GM18519 (cell line): ENCODE measurements around the gene NDUFB10.

Source experiments
- ATAC-seq: cut with Tn5 transposase; IDR thresholded peaks from one replicate; pipeline ENCODE4 v1.9.1; 2021; ENCODE audit warnings: mild to moderate bottlenecking, moderate library complexity; ENCODE audit not compliant: unreplicated experiment, low FRiP score

Gene NDUFB10

DNA sequence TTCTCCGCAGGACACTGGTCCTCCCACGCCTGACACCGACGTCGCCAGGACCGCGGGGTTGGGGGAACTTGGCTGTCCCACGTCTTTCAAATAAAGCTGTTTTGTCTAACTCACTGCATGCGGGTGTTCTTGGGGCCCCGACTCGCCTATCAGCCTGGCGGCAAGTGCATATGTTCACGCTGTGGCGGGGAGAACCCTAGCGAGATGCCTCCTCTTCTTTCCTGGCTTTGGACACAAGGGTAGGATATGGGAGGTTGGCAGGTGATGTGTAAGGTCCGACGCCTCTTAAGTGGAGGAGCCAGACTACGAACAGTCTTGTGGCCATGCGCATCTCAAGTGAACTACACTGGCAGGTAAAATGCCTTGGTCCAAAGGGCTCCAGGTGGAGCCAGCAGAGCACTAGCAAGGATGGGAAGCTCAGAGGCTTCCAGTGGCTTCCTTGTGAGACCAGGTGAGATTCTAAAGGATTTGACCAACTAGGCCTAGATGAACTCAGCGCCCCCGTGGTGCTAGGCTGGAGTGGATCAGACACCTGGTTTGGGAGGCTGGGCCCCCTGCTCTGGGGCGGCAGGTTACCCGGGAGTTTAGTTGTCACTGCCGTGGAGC is 6.2 kb downstream of the NDUFB10 start:
- no peak for ATAC-seq

- ATAC-seq: no peak
Observed at GRCh38 chr16:1966460-1966859, 7.1 kb downstream of the NDUFB10 start, which contains the start of gene RNF151. Gene RNF151 (plus strand): TSS chr16:1966856. CDS start chr16:1966882, 26 bp downstream.

- no peak for ATAC-seq
Observed at GRCh38 chr16:1968146-1968953, 9.0 kb downstream of the NDUFB10 start.

GRCh38 chr16:1971796-1972489 is 12.6 kb downstream of the NDUFB10 start, which contains the start of gene TBL3:
Gene TBL3 (plus strand): TSS chr16:1972053. CDS start chr16:1972165, 112 bp downstream.
- peak; percentile 54 for ATAC-seq

- ATAC-seq: no peak
Observed at GRCh38 chr16:1972490-1972877, 13.1 kb downstream of the NDUFB10 start.

DNA sequence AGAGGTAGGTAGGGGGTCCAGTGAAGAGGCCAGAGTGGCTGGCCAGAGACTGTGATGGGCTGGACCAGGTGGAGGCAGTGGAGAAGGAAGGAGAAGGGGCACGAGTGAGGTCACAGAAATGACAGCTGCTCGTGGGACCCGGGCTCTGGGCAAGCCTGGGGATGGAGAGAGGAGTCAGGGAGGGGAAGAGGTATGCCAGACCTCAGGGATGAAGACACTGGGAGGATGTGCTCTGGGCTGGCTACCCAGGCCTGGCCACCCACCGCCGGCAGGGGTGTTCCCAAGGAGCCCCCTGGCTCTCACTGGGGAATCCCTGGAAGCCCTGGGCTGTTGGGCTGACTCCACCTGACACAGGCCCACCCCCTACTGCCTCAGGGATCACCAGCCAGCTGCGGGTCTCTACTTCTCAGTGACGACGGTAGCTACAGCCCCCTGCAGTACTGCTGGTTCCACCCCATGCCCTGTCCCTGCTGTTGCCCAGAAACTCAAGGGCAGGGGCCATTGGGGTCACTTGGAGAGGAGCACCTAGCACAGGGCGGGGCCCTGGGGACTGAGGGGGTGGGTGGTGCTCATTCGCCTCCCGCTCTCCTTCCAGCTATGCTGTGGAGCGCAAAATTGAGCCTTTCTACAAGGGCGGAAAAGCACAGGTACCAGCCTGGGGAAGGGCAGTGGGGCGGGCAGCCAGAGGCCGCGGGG is 14.3 kb downstream of the NDUFB10 start:
- no peak for ATAC-seq

DNA sequence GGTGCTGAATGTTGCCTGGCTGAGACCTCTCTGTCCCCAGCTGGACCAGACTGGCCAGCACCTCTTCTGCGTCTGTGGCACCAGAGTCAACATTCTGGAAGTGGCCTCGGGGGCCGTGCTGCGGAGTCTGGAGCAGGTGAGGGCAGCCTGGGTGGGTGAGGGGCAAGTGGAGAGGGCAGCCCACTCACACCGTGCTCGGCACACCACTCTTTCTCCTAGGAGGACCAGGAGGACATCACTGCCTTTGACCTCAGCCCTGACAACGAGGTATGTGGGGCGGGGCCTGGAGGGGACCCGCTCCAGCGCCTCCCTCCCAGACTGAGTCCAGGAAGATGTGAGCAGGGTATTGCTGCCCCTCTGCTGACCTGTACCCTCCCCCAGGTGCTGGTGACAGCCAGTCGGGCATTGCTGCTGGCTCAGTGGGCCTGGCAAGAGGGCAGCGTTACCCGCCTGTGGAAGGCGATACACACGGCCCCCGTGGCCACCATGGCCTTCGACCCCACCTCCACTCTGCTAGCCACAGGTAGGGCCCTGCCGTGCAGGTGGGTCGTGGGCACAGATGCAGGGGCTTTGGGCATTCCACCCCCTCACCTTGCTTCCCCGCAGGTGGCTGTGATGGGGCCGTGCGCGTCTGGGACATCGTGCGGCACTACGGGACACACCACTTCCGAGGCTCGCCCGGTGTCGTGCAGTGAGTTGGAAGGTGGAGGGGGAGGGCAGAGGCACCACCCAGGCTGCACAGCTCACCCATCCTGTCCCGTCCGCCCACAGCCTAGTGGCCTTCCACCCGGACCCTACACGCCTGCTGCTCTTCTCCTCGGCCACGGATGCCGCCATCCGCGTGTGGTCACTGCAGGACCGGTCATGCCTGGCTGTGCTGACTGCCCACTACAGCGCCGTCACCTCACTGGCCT is 15.1 kb downstream of the NDUFB10 start:
- no peak for ATAC-seq

DNA sequence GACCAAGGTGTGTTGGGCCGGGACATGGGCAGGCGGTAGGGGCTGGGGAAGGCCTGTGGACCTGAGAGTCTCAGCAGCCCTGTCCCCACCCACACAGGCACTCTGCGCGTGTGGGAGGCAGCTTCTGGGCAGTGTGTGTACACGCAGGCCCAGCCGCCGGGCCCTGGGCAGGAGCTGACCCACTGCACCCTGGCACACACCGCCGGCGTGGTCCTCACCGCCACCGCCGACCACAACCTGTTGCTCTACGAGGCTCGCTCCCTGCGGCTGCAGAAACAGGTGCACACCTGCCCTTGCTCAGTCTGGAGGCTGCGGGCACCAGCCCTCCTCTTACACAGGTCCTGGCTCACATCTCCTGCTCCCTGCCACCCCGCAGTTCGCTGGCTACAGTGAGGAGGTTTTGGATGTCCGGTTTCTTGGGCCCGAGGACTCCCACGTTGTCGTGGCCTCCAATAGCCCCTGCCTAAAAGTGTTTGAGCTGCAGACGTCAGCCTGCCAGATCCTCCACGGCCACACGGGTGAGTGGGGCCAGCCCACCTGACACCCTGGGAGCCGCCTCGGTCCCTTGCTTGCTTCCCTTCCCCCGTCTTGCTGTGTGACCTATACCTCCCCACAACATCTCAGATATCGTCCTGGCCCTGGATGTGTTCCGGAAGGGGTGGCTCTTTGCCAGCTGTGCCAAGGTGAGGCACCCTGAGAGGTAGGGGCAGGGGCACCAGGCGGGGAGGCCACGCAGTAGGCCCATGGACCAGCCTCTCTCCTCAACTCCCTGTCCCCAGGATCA is 16.3 kb downstream of the NDUFB10 start:
- no peak for ATAC-seq

DNA sequence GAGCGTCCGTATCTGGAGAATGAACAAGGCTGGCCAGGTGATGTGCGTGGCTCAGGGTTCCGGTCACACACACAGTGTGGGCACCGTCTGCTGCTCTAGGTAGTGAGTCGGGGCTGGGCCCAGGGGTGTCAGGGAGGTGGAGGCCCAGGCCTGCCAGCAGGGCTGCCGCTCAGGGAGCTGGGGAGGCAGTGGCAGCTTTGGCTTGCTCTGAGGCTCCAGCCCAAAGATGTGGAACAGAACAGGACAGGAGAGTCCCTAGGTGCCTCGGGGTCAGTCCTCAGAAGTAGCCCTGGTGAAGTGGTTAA is 16.8 kb downstream of the NDUFB10 start:
- no peak for ATAC-seq

- ATAC-seq: no peak
Observed at GRCh38 chr16:1976951-1977874, 17.9 kb downstream of the NDUFB10 start.

- ATAC-seq: no peak
Observed at GRCh38 chr16:1977875-1978268, 18.5 kb downstream of the NDUFB10 start.

- no peak for ATAC-seq
Observed at GRCh38 chr16:1978476-1979120, 19.3 kb downstream of the NDUFB10 start.

DNA sequence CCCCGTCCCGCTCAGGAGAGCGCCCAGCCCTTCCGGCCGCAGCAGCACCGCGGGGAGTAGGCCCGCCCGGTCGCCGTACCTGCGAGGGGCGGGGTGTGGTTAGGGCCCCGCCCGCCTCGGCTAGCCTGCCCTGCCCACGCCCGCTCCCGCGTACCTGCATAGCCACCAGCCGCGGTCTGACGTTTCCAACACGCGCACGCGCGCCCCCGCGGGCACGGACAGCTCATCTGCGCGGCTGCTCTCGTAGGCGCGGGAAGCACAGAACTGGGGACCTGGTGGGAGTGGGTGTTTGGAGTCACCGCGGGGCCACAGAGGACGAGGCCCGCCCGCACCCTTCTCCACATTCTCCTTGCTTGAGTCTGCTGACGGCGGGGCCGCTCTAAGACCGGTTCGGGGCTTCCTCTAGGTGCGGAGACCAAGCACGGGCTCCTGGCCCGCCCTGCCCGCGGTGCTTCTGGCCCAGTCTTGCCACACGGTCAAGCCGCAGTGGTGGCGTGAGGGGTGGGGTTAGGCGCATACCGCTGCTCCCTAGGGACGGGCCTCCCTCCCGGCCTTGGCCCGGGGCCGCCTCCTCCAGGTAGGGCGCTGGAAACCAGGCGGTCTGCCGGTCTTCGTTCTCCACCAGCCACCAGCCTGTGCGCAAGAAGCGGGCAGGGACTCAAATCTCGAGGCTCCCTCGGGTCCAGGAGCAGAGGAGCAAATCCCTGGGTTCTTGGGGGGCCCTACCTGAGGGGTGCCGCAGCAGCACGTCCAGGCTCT is 20.1 kb downstream of the NDUFB10 start:
- no peak for ATAC-seq

DNA sequence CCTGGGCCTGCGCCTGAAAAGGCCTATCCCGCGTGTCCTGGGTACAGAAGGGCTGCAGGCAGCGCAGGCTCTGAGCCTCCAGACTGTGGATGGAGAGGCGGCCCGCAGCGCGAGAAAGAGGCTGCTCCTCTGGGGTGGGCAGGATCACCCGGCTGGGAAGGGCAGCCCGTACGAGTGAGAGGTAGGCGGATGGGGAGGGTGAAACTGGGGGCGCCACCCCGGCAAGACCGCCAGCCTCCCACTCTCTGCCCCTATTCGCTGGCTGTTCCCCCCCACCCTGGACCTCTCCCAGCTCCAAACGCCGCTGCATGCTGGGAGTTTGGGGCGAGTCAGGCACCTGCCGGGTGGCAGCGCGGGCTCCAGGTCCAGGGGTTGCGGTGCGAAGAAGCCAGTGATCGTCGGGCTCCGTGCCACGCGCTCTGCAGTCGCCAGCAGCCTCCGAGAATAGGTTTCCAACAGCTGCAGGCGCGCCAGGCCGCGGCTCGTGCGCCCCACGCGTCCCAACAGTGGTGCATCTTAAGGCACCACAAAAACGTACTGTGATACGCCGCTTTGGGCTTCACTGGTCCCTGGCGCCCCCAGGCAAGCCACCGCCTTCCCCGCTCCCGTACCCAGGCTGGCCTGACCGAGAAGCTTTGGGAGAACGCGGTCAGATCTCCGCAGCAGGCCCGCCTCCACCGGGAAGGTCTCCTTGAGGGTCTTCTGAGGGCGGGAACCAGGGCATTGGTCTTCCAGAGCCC is 20.9 kb downstream of the NDUFB10 start:
- ATAC-seq: no peak

DNA sequence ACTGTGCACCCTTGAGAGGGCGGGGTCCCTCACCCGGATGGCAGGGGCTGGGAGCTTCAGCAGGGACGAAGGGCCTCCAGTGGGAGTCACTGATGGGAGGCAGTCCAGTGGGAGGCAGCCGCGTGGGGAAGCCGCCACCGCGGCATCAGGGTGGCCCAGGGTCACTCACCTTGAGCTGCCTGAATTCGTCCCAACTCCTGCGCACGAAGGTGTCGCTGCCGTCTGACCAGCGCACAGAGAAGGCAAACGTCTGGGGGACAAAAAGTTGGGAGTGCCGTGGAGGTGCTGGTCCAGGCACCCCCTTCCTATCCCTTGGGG is 21.4 kb downstream of the NDUFB10 start:
- ATAC-seq: no peak

DNA sequence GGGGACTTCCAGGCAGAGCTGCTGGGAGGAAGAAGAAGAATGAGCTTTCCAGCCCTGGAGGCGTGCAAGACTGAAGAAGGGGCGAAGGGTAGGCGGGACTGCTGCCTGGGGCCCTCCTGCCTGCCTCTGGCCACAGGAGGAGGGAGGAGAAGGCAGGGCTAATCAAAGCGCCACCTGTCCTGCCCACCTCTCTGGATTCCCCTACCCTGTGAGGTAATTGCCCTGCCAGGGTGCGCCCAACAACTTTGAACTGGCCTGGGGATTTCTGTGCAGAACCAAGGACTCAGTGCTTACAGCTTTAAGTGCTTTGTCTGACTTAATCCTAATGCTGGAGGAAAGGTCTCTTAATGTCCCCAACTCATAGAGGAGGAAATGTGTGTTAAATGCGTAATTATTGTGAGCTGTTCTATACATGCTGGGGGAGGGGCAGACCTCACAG is 22.1 kb downstream of the NDUFB10 start, which contains the start of gene NOXO1:
NOXO1 (minus strand) TSS at position 72 of the 439 bp plus-strand sequence. CDS start 290 bp downstream, outside the sequence.
- ATAC-seq: no peak
